Stimulated activated CD4-positive, alpha-beta T cell treated with anti-CD3 and anti-CD28 coated beads, Interleukin-1b, Interleukin-23, amount 100 ng/mL, for 48 hours (primary cell): Measurements from ENCODE around the gene C12orf60.

Source experiments
- DNase-seq: peaks from one replicate; pipeline ENCODE4 v3.0.0-alpha.2; 2020

The C12orf60 gene

DNA sequence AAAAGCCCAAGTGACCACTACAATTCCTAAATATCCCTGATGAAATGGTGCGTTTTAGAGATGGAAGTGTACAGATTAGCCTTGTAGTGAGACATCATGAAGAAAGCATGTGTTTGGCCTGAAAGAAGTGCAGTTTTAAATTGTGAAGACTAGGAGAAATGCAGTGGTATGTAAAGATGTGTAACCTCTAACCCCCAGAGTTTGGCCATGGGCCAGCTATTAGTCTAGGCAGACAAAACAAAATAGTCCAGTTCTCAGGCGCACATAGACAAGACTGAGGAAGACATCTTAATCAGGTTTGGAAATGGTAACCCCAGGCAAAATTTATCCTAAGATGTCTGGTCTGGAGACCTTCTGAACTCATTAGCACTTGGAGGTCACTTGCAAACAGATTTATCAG lies 23.6 kb upstream of the C12orf60 start:
- no peak for DNase-seq

DNA sequence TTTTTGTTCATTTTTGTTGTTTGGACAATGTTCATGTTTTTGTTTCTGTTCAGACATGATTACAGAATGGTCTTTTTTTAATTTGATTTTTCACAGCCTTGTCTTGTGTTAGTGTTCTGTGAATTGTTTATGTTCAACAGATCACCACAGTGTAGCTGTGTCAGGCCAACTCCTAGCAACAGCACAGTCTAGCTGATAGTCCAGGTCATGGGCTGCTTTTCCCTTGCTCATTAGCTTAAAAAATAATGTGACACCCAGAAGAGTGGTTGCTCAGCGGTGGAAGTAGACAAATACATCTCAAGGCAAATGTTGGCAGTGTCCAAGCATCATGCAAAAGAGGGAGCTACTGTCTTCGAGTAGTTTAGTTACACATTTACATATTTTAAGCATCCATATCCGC lies 22.6 kb upstream of the C12orf60 start:
- no peak for DNase-seq

DNA sequence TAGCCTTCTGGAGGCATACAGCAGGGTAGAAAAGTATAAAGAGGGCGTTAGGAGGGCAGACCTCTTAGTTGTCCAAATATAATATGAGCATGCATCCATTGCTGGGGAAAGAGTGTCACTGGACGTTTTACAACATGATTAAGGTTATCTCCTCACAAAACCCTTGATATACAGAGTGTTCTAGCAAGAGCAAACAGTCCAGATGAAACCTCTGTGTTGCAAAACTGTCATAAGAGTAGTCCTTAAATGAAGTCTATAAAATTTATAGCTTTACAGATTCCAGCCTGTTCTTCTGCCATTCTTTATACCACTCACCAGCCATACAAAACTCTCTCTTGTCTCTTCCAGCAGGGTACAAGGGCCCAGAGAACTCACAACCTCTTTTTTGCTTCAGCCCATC lies 21.9 kb upstream of the C12orf60 start:
- DNase-seq = no peak

DNA sequence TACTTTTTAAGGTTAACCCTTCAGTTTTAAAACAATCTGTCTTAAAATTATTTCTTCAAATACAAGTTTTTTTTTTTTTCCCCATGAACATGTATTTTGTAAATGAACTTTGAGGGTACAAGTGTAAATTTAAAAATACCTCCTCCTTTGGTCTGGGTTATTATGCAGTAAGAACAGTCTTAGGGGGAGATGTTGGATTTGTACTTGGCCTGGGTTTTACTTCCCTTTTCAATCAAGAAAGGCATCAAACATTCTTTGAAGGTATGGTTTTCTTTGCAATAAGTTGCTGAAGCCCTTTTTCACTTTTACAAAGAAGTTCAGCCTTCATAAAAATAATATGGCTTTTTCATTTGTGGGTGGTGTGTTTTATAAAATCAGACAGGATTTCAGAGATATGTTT lies 20.7 kb upstream of the C12orf60 start:
- DNase-seq = no peak

DNA sequence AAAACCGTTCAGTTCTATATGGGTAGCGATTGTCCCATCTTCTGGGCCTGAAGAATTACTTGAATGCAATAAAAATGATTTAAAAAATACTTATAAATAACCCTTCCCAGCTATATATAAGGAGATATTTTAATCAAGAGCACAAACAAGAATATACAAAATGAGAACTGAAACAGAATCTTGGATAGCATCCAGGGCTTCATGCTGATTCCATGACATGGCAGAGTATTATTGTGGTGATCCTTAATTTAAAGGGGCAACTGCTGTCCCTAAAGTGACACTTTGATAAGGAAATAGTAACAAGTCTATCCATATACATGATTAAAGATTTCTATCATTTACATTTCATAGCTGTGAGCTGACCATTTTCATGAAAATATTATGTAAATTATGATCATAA lies 19.0 kb upstream of the C12orf60 start:
- DNase-seq = no peak

DNA sequence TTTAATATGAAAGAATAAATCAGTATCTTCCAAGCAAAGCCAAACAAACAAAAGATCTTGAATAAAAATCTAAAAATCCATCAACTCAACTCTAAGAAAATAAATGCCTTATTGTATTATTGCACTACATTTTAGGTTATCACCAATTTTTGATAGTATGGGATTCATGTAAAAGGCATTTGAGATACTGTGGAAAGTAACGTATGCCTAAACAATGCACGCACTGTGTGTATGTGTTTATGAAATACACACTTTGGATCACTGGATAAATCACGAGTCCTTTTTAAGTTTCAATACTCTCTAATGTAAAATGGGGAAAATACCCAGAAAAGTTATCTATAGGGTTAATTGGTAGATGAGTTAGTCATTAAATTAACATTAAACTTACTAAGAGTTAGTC lies 17.9 kb upstream of the C12orf60 start:
- DNase-seq = no peak

DNA sequence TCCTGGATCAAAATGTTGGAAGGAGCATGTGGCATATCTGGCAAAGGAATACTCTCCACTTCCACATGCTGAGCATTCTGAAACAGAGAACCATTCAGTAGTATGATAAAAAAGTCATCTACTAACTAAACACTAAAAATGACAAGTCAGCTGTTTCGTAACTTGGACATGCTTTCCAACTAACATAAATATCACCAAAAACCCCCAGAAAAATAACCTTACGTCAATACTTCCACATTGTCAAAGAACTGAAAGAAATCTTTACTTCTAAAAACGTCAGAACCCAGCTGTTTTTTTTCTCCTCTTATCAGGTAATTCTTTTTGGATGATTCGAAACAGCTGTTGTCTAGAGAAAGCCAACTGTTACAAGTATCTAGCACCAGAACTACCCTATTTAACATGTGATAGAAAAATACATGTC lies 8.4 kb upstream of the C12orf60 start:
- DNase-seq = no peak

DNA sequence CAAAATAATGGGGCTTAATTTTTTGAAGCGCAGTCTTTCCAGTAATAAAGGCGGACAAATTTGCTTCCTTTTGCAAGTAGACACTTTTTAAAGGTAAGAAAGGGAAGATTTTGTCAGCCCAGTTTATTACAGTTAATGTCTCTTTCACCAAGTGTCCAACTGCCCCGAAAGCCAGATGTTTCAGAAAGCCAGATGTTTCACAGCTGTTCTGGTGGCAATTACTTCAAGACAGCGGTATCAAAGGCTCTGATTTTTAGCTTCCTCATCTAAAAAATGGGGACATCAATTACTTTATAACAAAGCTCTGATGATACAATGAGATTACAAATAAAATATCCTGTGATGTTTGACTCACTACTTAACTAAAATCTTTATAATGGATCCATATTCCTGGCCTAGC lies 1.2 kb upstream of the C12orf60 start:
- no peak for DNase-seq

DNA sequence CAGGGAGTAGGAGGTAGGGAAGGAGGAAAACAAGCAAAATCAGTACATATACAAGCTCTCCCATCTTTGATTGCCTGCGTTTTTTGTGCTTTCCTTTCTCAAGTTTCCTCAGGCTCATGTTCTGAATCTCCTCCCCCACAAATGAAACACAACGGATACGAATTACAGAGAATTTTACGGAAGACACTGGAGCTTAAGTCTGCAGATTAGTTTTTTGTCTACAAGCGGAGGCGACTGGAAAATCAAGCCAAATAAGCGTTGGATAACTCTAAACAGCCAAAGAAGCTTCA lies 804 bp upstream of the C12orf60 start:
- no peak for DNase-seq

DNA sequence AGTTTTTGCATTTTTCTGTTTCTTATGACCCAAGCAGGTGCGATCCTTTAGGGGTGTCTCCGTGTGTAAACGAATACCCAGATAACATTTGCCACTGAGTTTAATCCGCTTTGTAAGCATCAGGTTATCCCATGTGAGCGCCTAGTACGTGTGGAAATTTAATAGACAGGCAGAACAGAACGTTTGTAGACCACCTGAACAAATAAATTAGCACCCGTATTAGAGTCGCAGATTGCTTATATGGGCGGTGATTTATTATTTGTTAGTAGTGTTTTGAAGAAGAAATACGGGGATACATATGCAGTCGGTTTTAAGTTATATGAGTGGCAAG lies 325 bp downstream of the C12orf60 start:
- DNase-seq = no peak

DNA sequence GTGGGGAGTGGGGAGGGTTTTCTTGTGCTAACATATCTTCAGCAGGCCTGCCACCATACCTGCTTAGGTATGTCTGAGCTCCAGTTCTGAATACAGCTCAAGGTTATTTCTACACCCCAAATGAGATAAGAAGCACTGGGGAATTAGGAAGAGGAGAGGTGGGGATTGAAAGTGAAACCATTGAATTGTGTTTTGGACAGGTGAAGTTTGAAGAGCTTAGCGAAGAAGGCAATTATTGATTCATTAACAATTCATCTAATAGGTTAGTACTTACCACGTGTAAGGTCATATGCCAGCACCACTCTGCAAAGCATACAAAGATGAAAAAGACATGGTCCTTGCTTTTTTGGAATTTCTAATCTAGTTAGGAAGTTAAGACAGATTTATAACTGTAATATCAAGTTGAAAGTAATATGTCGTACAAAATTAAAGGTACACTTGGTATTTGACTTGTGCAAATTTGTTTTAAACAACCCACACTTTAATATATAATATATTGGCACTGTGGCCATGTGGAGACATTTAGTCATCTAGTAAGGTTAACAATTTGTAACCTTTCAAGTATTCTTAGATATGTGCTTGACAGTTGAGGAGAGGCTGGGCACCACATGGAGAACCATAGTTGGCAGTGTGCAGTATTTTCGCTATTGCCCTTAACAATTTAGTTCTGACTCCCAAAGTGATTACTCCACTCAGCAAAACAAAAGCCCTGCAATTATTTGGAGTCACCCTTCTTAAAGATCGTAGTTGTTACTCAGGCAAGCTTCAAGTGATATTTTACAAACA lies 6.9 kb downstream of the C12orf60 start:
- no peak for DNase-seq

DNA sequence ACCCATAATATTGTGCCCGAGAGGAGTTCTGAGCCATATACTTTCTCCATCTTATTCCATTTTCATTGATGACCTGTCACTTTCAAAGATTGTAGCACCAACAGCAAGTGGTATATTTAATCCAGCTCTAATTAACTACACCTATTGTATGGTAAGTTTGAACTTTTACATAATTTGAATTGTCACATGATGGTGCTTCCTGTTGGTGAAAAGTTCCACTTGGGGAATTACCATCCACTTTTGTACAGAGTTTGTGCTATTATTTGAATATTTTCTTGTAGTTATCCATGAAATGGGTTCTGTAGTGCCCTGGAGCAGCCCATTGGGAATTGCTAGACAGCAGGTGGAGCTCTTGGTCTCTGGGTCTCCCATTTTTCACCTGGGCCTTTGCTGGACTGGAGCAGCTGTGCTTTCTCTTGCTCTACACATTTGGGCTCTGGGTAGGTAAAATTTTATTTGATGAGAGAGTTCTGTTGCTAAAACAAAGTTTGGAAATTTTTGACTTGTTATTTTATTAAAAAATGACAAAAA lies 7.5 kb downstream of the C12orf60 start:
- no peak for DNase-seq

DNA sequence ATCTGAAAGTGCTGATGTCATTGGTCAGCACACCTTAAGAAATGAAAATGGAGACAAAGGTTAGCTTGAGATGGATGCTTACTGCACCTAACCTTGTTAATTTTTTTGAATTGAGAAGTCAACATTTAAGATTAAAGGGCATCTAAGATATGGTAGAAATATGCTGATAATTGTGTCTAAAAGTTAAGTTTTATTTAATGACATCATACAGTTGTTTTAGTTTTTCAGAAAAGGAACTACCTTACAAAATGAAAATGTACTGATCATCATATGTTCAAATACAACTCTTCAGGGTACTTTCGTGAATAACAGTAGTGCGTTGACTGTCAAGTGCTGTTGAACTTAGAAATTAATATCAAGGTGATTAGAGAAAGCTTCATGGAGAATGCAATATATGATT lies 8.0 kb downstream of the C12orf60 start:
- no peak for DNase-seq

DNA sequence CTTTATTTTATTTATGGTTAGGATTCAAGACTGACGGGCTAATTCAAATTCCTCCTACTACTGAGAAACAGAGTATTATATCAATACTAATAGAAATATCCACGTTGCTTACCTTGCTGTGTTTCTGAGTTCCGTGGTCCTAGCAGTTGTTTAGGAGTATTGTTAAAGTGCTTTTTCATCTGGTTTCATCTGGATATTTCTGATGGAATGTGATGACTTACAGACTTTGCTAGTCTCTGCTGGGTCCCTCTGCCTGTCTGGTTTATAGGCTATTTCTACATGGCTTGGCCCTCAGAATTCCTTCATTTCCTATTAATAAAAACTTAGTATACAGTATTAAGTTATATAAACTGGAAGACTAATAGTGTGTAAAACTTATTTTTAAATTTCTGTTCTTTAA lies 10.5 kb downstream of the C12orf60 start, which contains the start of gene SMCO3:
Gene SMCO3 (minus strand): TSS at position 169 of the 400 bp plus-strand sequence. CDS start 7,502 bp downstream, outside the sequence.
- no peak for DNase-seq

DNA sequence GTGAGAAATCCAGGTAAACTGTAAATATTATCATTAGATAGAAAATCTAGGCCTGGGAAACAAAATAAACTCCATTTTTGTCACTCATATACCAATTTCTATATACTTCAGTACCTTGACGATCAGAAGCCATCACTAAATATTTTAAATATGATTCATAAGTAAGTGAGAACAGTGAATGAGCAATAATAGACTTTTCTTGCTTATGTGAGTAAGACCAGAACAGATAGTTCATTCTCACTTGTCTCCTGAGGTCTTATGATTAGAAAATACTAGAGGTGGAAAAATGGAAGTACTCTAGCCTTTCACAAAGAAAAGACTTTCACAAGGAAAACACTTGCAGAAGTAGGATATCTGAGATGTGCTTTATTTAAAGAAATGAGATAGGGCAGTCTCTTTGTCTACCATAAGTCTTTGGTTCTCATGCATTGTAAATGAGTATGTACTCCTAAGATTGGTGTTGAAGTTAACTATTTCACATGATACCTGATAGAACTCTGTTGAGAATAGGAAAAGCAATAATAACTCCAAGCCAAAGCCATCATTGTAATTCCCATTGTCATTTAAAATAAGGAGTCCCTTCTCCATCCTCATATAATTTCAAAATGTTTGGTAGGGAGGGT lies 20.7 kb downstream of the C12orf60 start:
- no peak for DNase-seq

DNA sequence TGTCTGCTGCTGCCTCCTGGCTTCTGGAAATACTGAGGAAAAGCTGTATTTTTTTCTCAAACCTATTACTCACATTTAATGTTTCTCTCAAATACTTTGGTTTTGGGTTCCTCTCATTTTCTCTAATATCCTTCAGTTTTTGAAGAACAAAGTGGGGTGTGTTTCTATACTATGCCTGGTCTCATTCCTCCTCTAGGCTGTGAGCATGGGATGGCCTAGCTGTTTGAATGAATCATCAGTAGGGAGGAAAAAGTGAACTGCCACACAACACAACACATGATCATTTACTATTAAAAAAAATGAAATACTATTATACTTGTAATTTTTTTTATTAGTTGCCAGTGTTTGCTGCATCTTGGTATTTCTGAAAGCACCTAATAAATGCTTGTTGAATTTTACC lies 21.8 kb downstream of the C12orf60 start:
- no peak for DNase-seq

DNA sequence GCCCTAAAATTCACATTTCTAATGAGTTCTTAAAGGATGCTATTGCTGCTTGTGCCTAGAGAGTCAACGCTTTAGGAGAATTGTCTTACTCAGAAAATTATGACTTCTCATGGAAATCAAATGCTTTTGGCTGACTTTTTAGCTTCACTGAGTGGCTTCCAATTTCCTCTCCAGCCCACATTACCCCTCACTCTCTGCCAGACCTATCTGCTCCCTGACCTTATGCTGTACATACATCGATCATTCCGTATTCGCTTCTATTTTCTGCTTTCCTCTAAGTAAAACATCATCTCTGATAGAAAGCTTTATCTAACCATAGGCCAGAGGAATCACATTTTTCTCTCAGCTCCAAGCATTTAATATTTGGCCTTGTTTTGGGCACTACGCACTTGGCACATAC lies 23.0 kb downstream of the C12orf60 start:
- no peak for DNase-seq

DNA sequence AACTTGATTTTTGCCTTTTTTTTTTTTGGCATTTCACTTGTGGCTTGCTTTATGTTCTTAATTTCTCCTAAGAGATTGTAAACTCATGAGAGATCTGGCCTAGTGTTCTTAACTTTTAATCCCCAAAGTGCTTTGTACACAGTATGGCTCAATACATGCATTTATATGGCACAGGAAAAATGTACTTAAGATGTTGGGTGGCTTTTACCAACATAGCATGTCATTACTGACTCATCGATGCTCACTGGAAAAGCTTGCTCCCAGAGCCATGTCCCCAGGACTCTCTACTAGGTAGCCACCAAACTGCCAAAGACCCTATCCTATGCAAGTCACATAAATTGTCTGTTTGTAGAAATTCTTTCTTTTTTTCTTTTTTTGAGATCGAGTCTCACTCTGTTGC lies 23.6 kb downstream of the C12orf60 start:
- DNase-seq = no peak

DNA sequence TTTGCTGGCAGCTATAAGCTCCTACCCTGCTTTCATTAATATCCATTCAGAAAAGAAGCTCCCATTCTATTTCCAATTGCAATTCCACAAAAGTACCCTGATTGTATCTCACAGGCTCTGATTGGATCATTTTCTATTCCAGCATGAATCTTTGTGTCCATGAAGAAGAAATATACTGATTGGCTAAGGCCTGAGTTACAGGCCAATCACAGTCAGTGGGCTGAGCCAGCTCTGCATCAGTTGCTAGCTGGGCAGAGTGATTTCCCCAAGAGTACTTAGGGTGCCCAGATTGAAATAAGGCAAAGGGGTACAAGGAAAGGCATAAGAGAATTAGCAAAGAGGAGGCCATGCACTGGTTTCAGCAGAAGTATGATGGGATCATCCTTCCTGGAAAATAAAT lies 25.4 kb downstream of the C12orf60 start:
- no peak for DNase-seq

DNA sequence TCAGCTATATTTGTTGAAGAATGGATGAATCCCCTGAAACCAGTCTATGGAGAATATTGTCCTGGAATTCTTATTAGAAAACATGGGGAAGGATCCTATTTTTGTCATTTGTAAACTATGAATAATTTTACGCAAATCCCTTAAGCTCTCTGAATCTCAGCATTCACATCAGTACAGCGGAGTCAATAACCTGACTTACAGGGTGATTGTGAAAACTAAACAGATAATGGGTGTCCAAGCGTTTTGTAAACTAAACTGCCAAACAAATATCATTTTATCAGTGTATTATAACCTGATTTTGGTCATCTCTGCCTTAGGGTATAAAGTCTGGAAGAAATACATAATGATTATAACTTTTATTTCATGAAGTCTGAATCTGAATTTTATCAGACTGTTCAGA lies 29.9 kb downstream of the C12orf60 start:
- no peak for DNase-seq

DNA sequence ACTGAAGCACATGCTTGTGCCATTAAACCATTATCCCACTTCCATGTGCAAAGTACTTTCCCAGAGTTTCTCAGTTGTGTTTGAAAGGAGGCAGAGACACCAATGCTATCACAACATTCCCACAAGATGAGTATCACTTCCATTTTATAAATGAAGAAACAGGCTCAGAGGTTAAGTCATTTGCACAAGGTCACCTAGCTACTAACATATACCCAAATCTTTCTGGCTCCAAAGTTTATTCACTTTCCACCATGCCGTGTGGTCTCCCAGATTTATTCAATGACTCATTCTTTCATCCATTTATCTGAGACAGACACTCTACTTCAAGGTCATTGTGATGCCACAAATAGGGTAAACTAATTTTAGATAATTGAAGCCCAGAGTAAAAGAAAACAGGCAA lies 30.5 kb downstream of the C12orf60 start:
- no peak for DNase-seq

DNA sequence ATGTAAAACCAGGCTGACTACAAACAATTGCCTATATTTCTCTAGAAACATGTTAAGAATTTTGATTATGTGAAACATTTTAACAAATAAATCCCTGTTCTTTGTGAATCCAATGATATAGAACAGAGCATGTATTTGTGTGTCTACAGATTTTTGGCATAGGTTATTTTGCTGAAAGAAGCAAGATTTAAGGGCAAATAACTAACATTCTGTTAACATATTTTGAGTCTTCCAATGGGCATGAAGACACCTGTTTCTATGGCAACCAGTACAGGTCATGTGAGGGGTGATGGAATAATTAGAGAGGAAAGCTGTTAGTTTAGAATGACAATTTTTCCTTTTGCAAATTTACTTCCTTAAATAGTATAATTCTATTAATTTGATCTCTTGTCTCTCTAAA lies 31.0 kb downstream of the C12orf60 start:
- no peak for DNase-seq

DNA sequence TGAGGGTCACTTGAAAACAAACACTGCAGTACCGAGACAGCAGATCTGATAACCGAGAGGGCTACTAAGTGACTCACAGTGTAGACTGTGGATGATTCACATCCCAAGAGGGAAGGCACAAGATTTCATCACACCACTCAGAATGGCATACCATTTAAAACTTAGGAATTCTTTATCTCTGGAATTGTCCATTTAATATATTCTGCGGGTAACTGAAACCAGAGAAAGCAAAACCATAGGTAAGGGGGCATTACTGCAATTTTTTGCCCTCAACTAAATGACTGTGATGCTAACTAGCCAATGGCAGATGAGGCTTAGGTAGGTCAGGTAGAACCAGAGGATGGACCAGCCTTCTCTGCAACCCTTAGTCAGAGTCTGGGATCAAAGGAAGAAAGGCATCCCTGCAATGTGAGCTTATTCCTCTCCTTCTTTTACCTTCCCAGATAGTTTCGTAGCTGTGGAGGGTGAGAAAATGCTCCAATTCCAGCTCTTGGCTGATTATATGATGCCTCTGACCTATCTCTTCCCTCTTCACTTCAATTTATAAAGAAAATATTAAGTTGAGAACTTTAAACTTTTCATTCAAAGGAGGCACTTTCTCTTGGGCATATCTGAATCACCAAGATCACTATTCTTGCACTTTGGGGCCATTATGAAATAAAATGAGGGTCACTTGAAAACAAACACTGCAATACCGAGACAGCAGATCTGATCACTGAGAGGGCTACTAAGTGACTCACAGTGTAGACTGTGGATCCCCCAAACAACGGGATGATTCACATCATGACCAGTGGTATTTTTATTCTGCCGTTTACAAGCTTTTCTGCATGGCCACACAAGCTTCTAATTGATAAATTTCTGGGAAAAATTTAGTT lies 33.1 kb downstream of the C12orf60 start:
- DNase-seq = no peak

DNA sequence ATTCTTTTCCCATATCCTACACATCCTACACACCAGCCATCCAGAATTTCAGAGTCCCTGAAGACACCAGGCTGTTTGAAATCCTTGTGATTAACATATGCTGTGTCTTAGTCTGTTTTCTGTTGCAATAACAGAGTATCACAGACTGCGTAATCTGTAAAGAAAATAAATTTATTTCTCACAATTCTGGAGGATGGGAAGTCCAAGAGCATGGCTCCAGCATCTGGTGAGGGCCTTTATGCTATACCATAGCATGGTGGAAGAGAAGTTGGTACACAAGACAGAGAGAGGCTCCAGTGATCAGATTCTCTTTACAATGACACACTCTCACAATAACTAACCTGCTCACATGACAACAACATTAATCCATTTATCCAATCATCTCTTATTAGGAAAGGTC lies 35.8 kb downstream of the C12orf60 start:
- DNase-seq = no peak
